SK-N-SH (cell line): ENCODE data around the gene OCIAD2. TPM values are rescaled to one million over a fixed set of nuclear protein-coding genes. Genes with fewer than 3 reads are reported as not detected.
A peak's percentile ranks its signal among the peaks of the same experiment; 100 is the strongest.
"Not testable (repeated sequence)": the region's sequence is repeated elsewhere in the genome, so short reads cannot be mapped to it uniquely, and the experiment has no call there.

Experiments
- CTCF ChIA-PET: fragments of 300-600, 350-600 bp; formaldehyde crosslinking; extraction: SDS; loops from one replicate; lab custom pipeline; 2021; lab: Yijun Ruan, JAX
- POLR2A ChIA-PET: fragments of 350-600 bp; sonication (Branson Sonifier 250); formaldehyde crosslinking; extraction: SDS; loops from one replicate; lab custom pipeline; 2020; ENCODE audit warnings: antibody characterized with exemption, inconsistent platforms; lab: Yijun Ruan, JAX
- DNase-seq: peaks from one replicate; pipeline ENCODE4 v3.0.0; 2012
- H2AFZ ChIP-seq: fragments of 200-600 bp; sonication (generic); 2 replicates; pipeline ENCODE4 v1.8.1; 2016; ENCODE audit warnings: antibody characterized with exemption, mild to moderate bottlenecking, low read depth
- H3F3A ChIP-seq: fragments of 200-600 bp; sonication (generic); replicated peaks from 2 replicates; pipeline ENCODE3; 2016; ENCODE audit warnings: antibody characterized with exemption, mild to moderate bottlenecking; ENCODE audit not compliant: insufficient read depth
- H3K27ac ChIP-seq, 2 experiments: fragments of 200-500 bp in 1 of 2; fragments of 200-600 bp in 1 of 2; sonication (Bioruptor generic) in 1 of 2; sonication (generic), shearing (Covaris generic) in 1 of 2; 2 replicates each; pipeline versions ENCODE4 v1.5.1 to v1.6.1; 2014 to 2016; ENCODE audit warnings: low read depth in 2 of 2, inconsistent platforms in 1 of 2, low read length in 1 of 2, mild to moderate bottlenecking in 1 of 2, mixed read lengths in 1 of 2
- H3K27me3 ChIP-seq: fragments of 200-600 bp; sonication (generic), shearing (Covaris generic); 2 replicates; pipeline ENCODE4 v1.6.1; 2016; ENCODE audit warnings: mixed run types; ENCODE audit not compliant: insufficient read depth
- H3K36me3 ChIP-seq, 2 experiments: fragments of 200-500 bp in 1 of 2; fragments of 200-600 bp in 1 of 2; sonication (Bioruptor generic) in 1 of 2; sonication (generic) in 1 of 2; replicated peaks in 1 of 2; 2 replicates each; pipeline versions ENCODE3 to v1.5.1; 2014 to 2016; ENCODE audit warnings: low read length in 1 of 2, mild to moderate bottlenecking in 1 of 2; ENCODE audit not compliant: insufficient read depth in 2 of 2, control insufficient read depth in 1 of 2
- H3K4me1 ChIP-seq, 2 experiments: fragments of 200-500 bp in 1 of 2; fragments of 200-600 bp in 1 of 2; sonication (Bioruptor generic) in 1 of 2; sonication (generic), shearing (Covaris generic) in 1 of 2; 2 replicates each; pipeline versions ENCODE4 v1.5.1 to v1.6.1; 2014 to 2016; ENCODE audit warnings: low read depth in 1 of 2, low read length in 1 of 2, mixed run types in 1 of 2; ENCODE audit not compliant: insufficient read depth in 2 of 2, control insufficient read depth in 1 of 2
- H3K4me2 ChIP-seq: fragments of 200-600 bp; sonication (generic), shearing (Covaris generic); 2 replicates; pipeline ENCODE4 v1.6.1; 2017; ENCODE audit warnings: mixed run types
- H3K4me3 ChIP-seq, 2 experiments: fragments of 200-500 bp in 1 of 2; fragments of 200-600 bp in 1 of 2; sonication (Bioruptor generic) in 1 of 2; sonication (generic), shearing (Covaris generic) in 1 of 2; 2 replicates each; pipeline versions ENCODE4 v1.5.1 to v1.8.1; 2014 to 2016; ENCODE audit warnings: low read depth in 2 of 2, inconsistent platforms in 1 of 2, low read length in 1 of 2, mild to moderate bottlenecking in 1 of 2, mixed read lengths in 1 of 2, moderate library complexity in 1 of 2
- H3K79me2 ChIP-seq: fragments of 200-600 bp; sonication (generic); 2 replicates; pipeline ENCODE4 v1.8.1; 2017; ENCODE audit warnings: mild to moderate bottlenecking; ENCODE audit not compliant: insufficient read depth
- H3K9ac ChIP-seq: fragments of 200-600 bp; sonication (generic); 2 replicates; pipeline ENCODE4 v1.6.1; 2017; ENCODE audit warnings: mixed run types
- H3K9me2 ChIP-seq: fragments of 200-600 bp; sonication (generic); 2 replicates; pipeline ENCODE4 v1.6.1; 2017; ENCODE audit warnings: mixed run types
- H3K9me3 ChIP-seq: fragments of 200-600 bp; sonication (generic); 2 replicates; pipeline ENCODE4 v1.6.1; 2017; ENCODE audit warnings: mixed run types, mild to moderate bottlenecking, moderate library complexity
- H4K20me1 ChIP-seq: fragments of 200-600 bp; sonication (generic); 2 replicates; pipeline ENCODE4 v1.6.1; 2017; ENCODE audit warnings: mild to moderate bottlenecking, mixed run types; ENCODE audit not compliant: insufficient read depth
- ELF1 ChIP-seq: IDR thresholded peaks from 2 replicates; pipeline ENCODE4 v1.4.0; 2012
- EP300 ChIP-seq, 2 experiments: IDR thresholded peaks; 2 replicates each; pipeline versions ENCODE4 v1.4.0 to v1.6.1; 2012; ENCODE audit warnings: borderline replicate concordance in 1 of 2, low read depth in 1 of 2, low read length in 1 of 2
- FOXJ3 ChIP-seq: sonication (generic); formaldehyde crosslinking; IDR thresholded peaks from 2 replicates; pipeline ENCODE4 v1.5.1; 2020; ENCODE audit warnings: mild to moderate bottlenecking, missing genetic modification reagents
- GATA2 ChIP-seq: sonication (generic); formaldehyde crosslinking; IDR thresholded peaks from 2 replicates; pipeline ENCODE4 v1.5.0; 2020; ENCODE audit warnings: mild to moderate bottlenecking, missing genetic modification reagents
- MEF2A ChIP-seq: IDR thresholded peaks from 2 replicates; pipeline ENCODE4 v1.4.0; 2012; ENCODE audit warnings: low read depth, borderline replicate concordance
- NRF1 ChIP-seq: IDR thresholded peaks from 2 replicates; pipeline ENCODE4 v1.6.1; 2012; ENCODE audit warnings: low read depth, mild to moderate bottlenecking, low read length
- RAD21 ChIP-seq: IDR thresholded peaks from 2 replicates; pipeline ENCODE4 v1.6.1; 2012; ENCODE audit warnings: mild to moderate bottlenecking, low read length
- SIN3A ChIP-seq: IDR thresholded peaks from 2 replicates; pipeline ENCODE4 v1.6.1; 2012; ENCODE audit warnings: low read depth, mild to moderate bottlenecking, low read length, moderate library complexity, borderline replicate concordance
- SMC3 ChIP-seq: IDR thresholded peaks from 2 replicates; pipeline ENCODE4 v1.6.1; 2012; ENCODE audit warnings: low read depth, low read length, improper control_type of control experiment
- TAF1 ChIP-seq: IDR thresholded peaks from 2 replicates; pipeline ENCODE4 v1.6.1; 2012; ENCODE audit warnings: low read depth, mild to moderate bottlenecking, low read length, moderate library complexity, borderline replicate concordance
- TEAD4 ChIP-seq: IDR thresholded peaks from 2 replicates; pipeline ENCODE4 v1.4.0; 2012; ENCODE audit warnings: mild to moderate bottlenecking, borderline replicate concordance; ENCODE audit not compliant: insufficient read depth
- WGBS: methylation state at CpG from one replicate; pipeline ENCODE4 v1.1.6; 2017; ENCODE audit warnings: low lambda C conversion rate; 5-methylcytosine and 5-hydroxymethylcytosine counted together
- polyA plus RNA-seq, 3 experiments: library from polyadenylated mRNA; depleted of rRNA; stranded (reverse); fragments of >200 nt; gene quantifications; 2 replicates each; pipeline ENCODE4 v1.2.3, GENCODE V29; 2012
- TF ChIP-seq, protein P1 (sequence below): fragments of 200-600 bp; sonication (generic); IDR thresholded peaks from 2 replicates; pipeline ENCODE4 v1.6.1; 2017; ENCODE audit warnings: antibody characterized with exemption, mild to moderate bottlenecking, moderate library complexity
- TF ChIP-seq, protein P2 (sequence below): IDR thresholded peaks from 2 replicates; pipeline ENCODE4; 2012

OCIAD2 gene
- polyA plus RNA-seq, 1 of the 3 experiments (the other 2 are of a cell fraction): 387 TPM

GRCh38 chr4:48931459-48931858 lies 24.9 kb upstream of the OCIAD2 start:
- Histone ChIP-seq H3K79me2 (no peaks in the 10 kb centered on the region), H3K36me3 (no peaks in the 10 kb centered on the region), H2AFZ (no peak overlapping the region), H3K27me3 (no peaks in the 10 kb centered on the region), H3F3A (no peaks in the 10 kb centered on the region), H3K4me2 (no peak overlapping the region), H3K4me1 (no peaks in the 10 kb centered on the region), H4K20me1 (no peaks in the 10 kb centered on the region), H3K4me3 (no peak overlapping the region), H3K27ac (no peak overlapping the region), H3K9ac (no peak overlapping the region), H3K9me3 (no peaks in the 10 kb centered on the region), H3K9me2 (no peaks in the 10 kb centered on the region)
- 70% methylated on average over 2 of the region's 2 CpGs for WGBS
- ChIA-PET CTCF (interaction anchor here (0.9 to 1.7 kb wide), 6 partner anchors 11 to 353 kb away, joined by 3 to 5 read pairs (median 4); no protein-coding TSS in a partner anchor), POLR2A (no interaction called here)
- no peak for DNase-seq
- TF ChIP-seq SMC3 (peak; percentile 22; the same call in 1 of the 2 replicates), RAD21 (peak; percentile 40; the same call in 1 of the 2 replicates), SIN3A (no peak)
- TF ChIP-seq, protein P1, sequence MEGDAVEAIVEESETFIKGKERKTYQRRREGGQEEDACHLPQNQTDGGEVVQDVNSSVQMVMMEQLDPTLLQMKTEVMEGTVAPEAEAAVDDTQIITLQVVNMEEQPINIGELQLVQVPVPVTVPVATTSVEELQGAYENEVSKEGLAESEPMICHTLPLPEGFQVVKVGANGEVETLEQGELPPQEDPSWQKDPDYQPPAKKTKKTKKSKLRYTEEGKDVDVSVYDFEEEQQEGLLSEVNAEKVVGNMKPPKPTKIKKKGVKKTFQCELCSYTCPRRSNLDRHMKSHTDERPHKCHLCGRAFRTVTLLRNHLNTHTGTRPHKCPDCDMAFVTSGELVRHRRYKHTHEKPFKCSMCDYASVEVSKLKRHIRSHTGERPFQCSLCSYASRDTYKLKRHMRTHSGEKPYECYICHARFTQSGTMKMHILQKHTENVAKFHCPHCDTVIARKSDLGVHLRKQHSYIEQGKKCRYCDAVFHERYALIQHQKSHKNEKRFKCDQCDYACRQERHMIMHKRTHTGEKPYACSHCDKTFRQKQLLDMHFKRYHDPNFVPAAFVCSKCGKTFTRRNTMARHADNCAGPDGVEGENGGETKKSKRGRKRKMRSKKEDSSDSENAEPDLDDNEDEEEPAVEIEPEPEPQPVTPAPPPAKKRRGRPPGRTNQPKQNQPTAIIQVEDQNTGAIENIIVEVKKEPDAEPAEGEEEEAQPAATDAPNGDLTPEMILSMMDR: peak; percentile 47

GRCh38 chr4:48930654-48931053 lies 24.1 kb upstream of the OCIAD2 start:
- CTCF ChIA-PET: interaction anchor here (0.9 to 1.7 kb wide), 5 partner anchors 14 to 352 kb away, joined by 3 to 5 read pairs (median 3); no protein-coding TSS in a partner anchor
- WGBS: 81% methylated on average over 4 of the region's 4 CpGs

DNA sequence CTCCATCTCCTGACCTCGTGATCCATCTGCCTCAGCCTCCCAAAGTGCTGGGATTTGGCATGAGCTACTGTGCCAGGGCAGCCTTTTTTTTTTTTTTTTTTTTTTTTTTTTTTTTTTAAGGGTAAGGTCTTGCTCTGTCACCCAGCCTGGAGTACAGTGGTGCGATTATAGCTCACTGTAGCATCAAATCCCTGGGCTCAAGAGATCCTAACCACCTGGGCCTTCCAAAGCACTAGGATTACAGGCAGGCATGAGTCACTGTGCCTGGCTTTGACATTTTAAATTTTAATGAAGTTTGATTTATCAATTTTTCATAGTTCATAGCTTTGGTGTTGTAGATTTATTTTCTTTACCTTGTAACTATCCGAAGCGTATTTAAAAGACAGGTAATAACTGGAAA lies 17.8 kb upstream of the OCIAD2 start:
- Histone ChIP-seq H3K27ac (no peak overlapping the region), H3K4me2 (no peak overlapping the region), H3K9ac (no peak overlapping the region), H3K4me3 (no peak overlapping the region), H3K79me2 (no peaks in the 10 kb centered on the region), H3F3A (no peaks in the 10 kb centered on the region), H3K27me3 (no peaks in the 10 kb centered on the region), H2AFZ (no peak overlapping the region), H4K20me1 (no peaks in the 10 kb centered on the region), H3K4me1 (no peaks in the 10 kb centered on the region), H3K36me3 (no peaks in the 10 kb centered on the region), H3K9me2 (no peaks in the 10 kb centered on the region), H3K9me3 (no peaks in the 10 kb centered on the region)
- TF ChIP-seq ELF1 (no peak), TEAD4 (no peak), FOXJ3 (CRISPR knock-in tag) (no peak), MEF2A (no peak), TAF1 (no peak), EP300 (IDR thresholded peaks at IDR 0.05; ENCODE audit: borderline replicate concordance in 1 of 2, low read depth in 1 of 2, low read length in 1 of 2) (no peak)
- TF ChIP-seq, protein P2, sequence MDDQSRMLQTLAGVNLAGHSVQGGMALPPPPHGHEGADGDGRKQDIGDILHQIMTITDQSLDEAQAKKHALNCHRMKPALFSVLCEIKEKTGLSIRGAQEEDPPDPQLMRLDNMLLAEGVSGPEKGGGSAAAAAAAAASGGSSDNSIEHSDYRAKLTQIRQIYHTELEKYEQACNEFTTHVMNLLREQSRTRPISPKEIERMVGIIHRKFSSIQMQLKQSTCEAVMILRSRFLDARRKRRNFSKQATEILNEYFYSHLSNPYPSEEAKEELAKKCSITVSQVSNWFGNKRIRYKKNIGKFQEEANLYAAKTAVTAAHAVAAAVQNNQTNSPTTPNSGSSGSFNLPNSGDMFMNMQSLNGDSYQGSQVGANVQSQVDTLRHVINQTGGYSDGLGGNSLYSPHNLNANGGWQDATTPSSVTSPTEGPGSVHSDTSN: no peak
- no peak for DNase-seq
- 94% methylated on average over 4 of the region's 4 CpGs for WGBS
- ChIA-PET CTCF (interaction anchor here (0.8 to 1.2 kb wide), 3 partner anchors 18 to 378 kb away, joined by 3 read pairs; partner anchors contain the start of gene OCIAD2), POLR2A (no interaction called here)

More at GRCh38 chr4:48930654-48931053, 24.1 kb upstream of the OCIAD2 start:
- H3K79me2 ChIP-seq: no peaks in the 10 kb centered on the region
- no peak overlapping the region for H3K4me3 ChIP-seq
- no peaks in the 10 kb centered on the region for H3K27me3 ChIP-seq
- TF ChIP-seq NRF1: no peak
- TF ChIP-seq GATA2 (CRISPR knock-in tag): no peak
- TF ChIP-seq RAD21: no peak
- no peak for TF ChIP-seq MEF2A
- TF ChIP-seq, all 33 proteins: peak for 0
- no peaks in the 10 kb centered on the region for H4K20me1 ChIP-seq
- H3K27ac ChIP-seq: no peak overlapping the region
- H3K9ac ChIP-seq: no peak overlapping the region
- H2AFZ ChIP-seq: no peak overlapping the region
- no peaks in the 10 kb centered on the region for H3K9me3 ChIP-seq
- no peak overlapping the region for H3K4me2 ChIP-seq
- no peaks in the 10 kb centered on the region for H3K36me3 ChIP-seq
- POLR2A ChIA-PET: no interaction called here
- no peaks in the 10 kb centered on the region for H3F3A ChIP-seq
- H3K4me1 ChIP-seq: no peaks in the 10 kb centered on the region
- H3K9me2 ChIP-seq: no peaks in the 10 kb centered on the region
- DNase-seq: no peak

GRCh38 chr4:48923065-48923464 lies 16.5 kb upstream of the OCIAD2 start:
- H3K9me3 ChIP-seq, H3K9me2 ChIP-seq, POLR2A ChIA-PET, CTCF ChIA-PET, H3K4me2 ChIP-seq, H4K20me1 ChIP-seq, H2AFZ ChIP-seq, H3K4me1 ChIP-seq, H3K4me3 ChIP-seq, H3F3A ChIP-seq, H3K9ac ChIP-seq, H3K27ac ChIP-seq, H3K79me2 ChIP-seq, H3K36me3 ChIP-seq, DNase-seq, H3K27me3 ChIP-seq: not testable (repeated sequence)
- WGBS: 58% methylated on average over 6 of the region's 7 CpGs
